Measurements from ENCODE around the gene UBQLN3.

The UBQLN3 gene

DNA sequence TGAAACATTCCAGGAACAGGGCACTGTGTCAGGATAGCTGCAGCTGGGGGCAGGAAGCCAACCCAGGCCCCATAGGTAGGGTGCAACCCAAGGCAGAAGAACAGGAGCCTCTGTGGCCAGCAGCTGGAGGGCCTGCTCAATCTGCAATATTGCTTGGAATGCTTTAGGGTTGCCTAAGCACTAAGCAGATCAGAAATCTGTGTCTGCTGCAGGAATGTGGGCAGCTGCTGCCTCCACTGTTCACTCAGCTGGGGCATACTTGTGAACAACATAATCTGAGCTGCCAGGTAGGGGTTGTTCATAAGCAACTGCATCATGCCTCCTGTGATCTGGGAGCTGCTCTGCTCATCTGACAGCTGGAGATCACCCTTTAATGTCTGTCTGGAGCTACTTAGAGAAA, 5.1 kb upstream of the UBQLN3 start:
- no peak for DNase-seq (ENCODE audit: extremely low spot score)
- ChIA-PET CTCF (no interaction called here), POLR2A (no interaction called here)
- no peak for TF ChIP-seq NFRKB (IDR thresholded peaks at IDR 0.05)
- no peak for TF ChIP-seq SUZ12 (IDR thresholded peaks at IDR 0.05)
- TF ChIP-seq, protein P1, sequence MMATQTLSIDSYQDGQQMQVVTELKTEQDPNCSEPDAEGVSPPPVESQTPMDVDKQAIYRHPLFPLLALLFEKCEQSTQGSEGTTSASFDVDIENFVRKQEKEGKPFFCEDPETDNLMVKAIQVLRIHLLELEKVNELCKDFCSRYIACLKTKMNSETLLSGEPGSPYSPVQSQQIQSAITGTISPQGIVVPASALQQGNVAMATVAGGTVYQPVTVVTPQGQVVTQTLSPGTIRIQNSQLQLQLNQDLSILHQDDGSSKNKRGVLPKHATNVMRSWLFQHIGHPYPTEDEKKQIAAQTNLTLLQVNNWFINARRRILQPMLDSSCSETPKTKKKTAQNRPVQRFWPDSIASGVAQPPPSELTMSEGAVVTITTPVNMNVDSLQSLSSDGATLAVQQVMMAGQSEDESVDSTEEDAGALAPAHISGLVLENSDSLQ (IDR thresholded peaks at IDR 0.05): no peak
- no peak for TF ChIP-seq ELF4 (IDR thresholded peaks at IDR 0.05)
- TF ChIP-seq HDGF (IDR thresholded peaks at IDR 0.05; ENCODE audit: borderline replicate concordance): no peak
- no peak for TF ChIP-seq LEF1 (IDR thresholded peaks at IDR 0.05; ENCODE audit: borderline replicate concordance)
- TF ChIP-seq TARDBP (IDR thresholded peaks at IDR 0.05): no peak
- TF ChIP-seq BHLHE40 (IDR thresholded peaks at IDR 0.05; ENCODE audit: borderline replicate concordance): no peak
- TF ChIP-seq ARNT (IDR thresholded peaks at IDR 0.05): no peak
- no peak for TF ChIP-seq L3MBTL2 (conservative IDR thresholded peaks at IDR 0.05)
- TF ChIP-seq FOXK2 (IDR thresholded peaks at IDR 0.05): no peak
- no peak for TF ChIP-seq ZNF384 (IDR thresholded peaks at IDR 0.05)
- no peak for TF ChIP-seq SP1 (IDR thresholded peaks at IDR 0.05)
- TF ChIP-seq FOXA1 (IDR thresholded peaks at IDR 0.05): no peak
- TF ChIP-seq FOXM1 (IDR thresholded peaks at IDR 0.05; ENCODE audit: borderline replicate concordance): no peak
- no peak for TF ChIP-seq CTBP1 (IDR thresholded peaks at IDR 0.05; ENCODE audit: borderline replicate concordance)

DNA sequence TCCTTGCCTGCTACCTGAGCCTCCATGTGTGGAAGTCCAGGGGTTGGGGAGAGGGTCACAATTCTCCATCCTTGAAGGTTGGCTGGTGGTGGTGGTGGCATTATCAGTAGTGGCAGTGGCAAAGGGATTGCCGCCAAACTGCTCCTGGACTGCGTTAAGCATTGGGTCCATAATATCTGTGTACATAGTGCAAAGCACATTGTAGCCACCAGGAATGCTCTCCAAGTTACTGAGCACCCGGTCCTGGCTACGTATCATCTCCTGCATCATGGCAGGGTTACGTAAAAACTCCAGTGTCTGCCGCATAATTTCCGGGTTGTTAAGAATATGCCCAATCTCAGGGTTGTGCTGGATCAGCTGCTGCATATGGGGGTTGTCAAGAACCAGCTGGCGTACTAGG, 1.2 kb downstream of the UBQLN3 start:
- POLR2A ChIA-PET: no interaction called here
- no peak for DNase-seq (ENCODE audit: extremely low spot score)
- CTCF ChIA-PET: no interaction called here
- no peak for TF ChIP-seq L3MBTL2 (conservative IDR thresholded peaks at IDR 0.05)
- no peak for TF ChIP-seq FOXM1 (IDR thresholded peaks at IDR 0.05; ENCODE audit: borderline replicate concordance)
- TF ChIP-seq BHLHE40 (IDR thresholded peaks at IDR 0.05; ENCODE audit: borderline replicate concordance): no peak
- TF ChIP-seq HDGF (IDR thresholded peaks at IDR 0.05; ENCODE audit: borderline replicate concordance): no peak
- TF ChIP-seq FOXK2 (IDR thresholded peaks at IDR 0.05): no peak
- no peak for TF ChIP-seq NFRKB (IDR thresholded peaks at IDR 0.05)
- TF ChIP-seq, protein P1 (IDR thresholded peaks at IDR 0.05): no peak
- TF ChIP-seq SP1 (IDR thresholded peaks at IDR 0.05): no peak
- TF ChIP-seq LEF1 (IDR thresholded peaks at IDR 0.05; ENCODE audit: borderline replicate concordance): no peak
- TF ChIP-seq TARDBP (IDR thresholded peaks at IDR 0.05): no peak
- no peak for TF ChIP-seq ARNT (IDR thresholded peaks at IDR 0.05)
- no peak for TF ChIP-seq FOXA1 (IDR thresholded peaks at IDR 0.05)
- TF ChIP-seq ELF4 (IDR thresholded peaks at IDR 0.05): no peak
- no peak for TF ChIP-seq CTBP1 (IDR thresholded peaks at IDR 0.05; ENCODE audit: borderline replicate concordance)
- no peak for TF ChIP-seq ZNF384 (IDR thresholded peaks at IDR 0.05)
- no peak for TF ChIP-seq SUZ12 (IDR thresholded peaks at IDR 0.05)

DNA sequence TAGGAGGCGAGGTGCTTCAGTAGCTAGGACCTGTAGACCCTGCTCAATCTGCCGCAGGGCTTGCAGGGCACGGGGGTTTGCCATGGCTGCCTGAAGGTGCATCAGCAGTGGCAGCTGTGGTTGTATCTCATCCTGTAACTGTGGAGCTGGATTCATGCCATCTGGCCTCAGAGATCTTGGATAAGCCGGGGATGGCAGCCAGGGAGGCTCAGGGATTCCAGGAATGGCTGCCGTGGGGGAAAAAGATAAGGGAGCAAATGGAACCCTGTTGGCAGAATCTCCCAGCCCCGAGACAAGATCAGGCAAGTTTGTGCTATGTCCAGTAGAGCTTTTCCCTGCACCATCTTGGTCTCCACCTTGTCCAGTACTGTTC, 1.8 kb downstream of the UBQLN3 start:
- no peak for TF ChIP-seq CTBP1 (IDR thresholded peaks at IDR 0.05; ENCODE audit: borderline replicate concordance)
- no peak for TF ChIP-seq HDGF (IDR thresholded peaks at IDR 0.05; ENCODE audit: borderline replicate concordance)
- no peak for TF ChIP-seq ZNF384 (IDR thresholded peaks at IDR 0.05)
- TF ChIP-seq, protein P1 (IDR thresholded peaks at IDR 0.05): no peak
- TF ChIP-seq ELF4 (IDR thresholded peaks at IDR 0.05): no peak
- no peak for TF ChIP-seq ARNT (IDR thresholded peaks at IDR 0.05)
- no peak for TF ChIP-seq FOXM1 (IDR thresholded peaks at IDR 0.05; ENCODE audit: borderline replicate concordance)
- no peak for TF ChIP-seq BHLHE40 (IDR thresholded peaks at IDR 0.05; ENCODE audit: borderline replicate concordance)
- no peak for TF ChIP-seq TARDBP (IDR thresholded peaks at IDR 0.05)
- TF ChIP-seq L3MBTL2 (conservative IDR thresholded peaks at IDR 0.05): no peak
- no peak for TF ChIP-seq SUZ12 (IDR thresholded peaks at IDR 0.05)
- ChIA-PET CTCF (no interaction called here), POLR2A (no interaction called here)
- no peak for DNase-seq (ENCODE audit: extremely low spot score)

DNA sequence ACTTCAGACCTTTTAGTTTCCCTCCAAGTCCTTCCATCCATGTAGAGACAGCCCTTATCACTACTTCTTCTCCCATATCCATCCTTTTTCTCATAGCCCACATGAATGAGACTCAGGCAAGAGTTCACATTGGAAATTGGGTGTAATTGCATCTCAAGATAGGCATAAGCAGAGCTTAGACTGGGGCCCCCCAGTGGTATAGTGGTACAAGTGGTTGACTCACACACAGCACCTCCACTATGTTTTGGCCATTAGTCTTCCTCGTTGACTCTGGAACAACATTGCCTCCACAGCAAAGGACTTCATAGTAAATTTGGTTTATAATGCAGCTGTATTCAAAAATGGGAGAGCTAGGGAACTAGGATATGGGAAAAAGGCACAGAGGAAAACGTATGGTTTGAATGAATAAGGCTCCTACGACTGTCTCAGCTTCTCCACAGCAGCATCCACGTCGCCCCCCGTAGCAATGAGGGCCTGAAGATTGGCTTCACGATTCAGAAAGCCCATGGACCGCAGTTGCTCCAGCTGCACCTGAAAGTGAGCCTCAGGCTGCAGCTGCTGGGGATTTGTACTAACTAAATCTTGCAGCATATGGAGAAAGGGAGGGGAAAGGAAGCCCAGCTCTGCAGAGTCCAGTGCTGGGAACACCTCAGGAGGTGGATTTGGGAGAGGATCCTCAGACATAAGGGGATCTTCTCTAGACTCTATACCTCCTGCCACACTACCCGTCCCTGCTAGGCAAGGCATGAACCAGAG, 2.4 kb downstream of the UBQLN3 start:
- no peak for DNase-seq (ENCODE audit: extremely low spot score)
- ChIA-PET POLR2A (no interaction called here), CTCF (no interaction called here)
- TF ChIP-seq, protein P1 (IDR thresholded peaks at IDR 0.05): no peak
- TF ChIP-seq CTBP1 (IDR thresholded peaks at IDR 0.05; ENCODE audit: borderline replicate concordance): no peak
- TF ChIP-seq SP1 (IDR thresholded peaks at IDR 0.05): no peak
- no peak for TF ChIP-seq L3MBTL2 (conservative IDR thresholded peaks at IDR 0.05)
- no peak for TF ChIP-seq ELF4 (IDR thresholded peaks at IDR 0.05)
- TF ChIP-seq FOXA1 (IDR thresholded peaks at IDR 0.05): no peak
- TF ChIP-seq FOXK2 (IDR thresholded peaks at IDR 0.05): no peak
- no peak for TF ChIP-seq LEF1 (IDR thresholded peaks at IDR 0.05; ENCODE audit: borderline replicate concordance)

DNA sequence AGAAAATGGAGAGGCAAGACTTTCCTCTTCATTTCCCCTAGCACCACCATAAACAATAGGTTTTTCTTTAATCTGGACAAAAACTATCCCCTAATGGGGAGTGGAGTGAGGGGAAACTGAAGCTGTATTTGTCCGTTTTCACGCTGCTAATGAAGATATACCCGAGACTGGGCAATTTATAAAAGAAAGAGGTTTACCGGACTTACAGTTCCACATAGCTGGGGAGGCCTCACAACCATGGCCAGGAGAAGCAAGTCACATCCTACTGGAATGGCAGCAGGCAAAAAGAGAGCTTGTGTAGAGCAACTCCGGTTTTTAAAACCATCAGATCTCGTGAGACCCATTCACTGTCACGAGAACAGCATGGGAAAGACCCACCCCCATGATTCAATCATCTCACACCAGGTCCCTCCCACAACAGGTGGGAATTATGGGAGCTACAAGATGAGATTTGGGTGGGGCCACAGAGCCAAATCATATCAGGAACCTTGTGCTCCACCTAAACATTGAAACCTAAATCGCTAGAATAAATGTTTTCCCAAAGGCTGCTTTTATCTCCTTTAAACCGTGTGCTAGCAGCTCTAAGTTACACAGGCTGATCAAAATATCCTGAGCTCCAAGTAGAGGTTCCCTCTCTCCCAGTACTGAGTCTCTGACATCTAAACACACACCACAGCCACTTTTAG, 4.3 kb downstream of the UBQLN3 start:
- DNase-seq (ENCODE audit: extremely low spot score): no peak
- no peak for TF ChIP-seq CTBP1 (IDR thresholded peaks at IDR 0.05; ENCODE audit: borderline replicate concordance)
- TF ChIP-seq SUZ12 (IDR thresholded peaks at IDR 0.05): no peak
- no peak for TF ChIP-seq L3MBTL2 (conservative IDR thresholded peaks at IDR 0.05)
- TF ChIP-seq FOXM1 (IDR thresholded peaks at IDR 0.05; ENCODE audit: borderline replicate concordance): no peak
- no peak for TF ChIP-seq ZNF384 (IDR thresholded peaks at IDR 0.05)
- no peak for TF ChIP-seq ARNT (IDR thresholded peaks at IDR 0.05)
- no peak for TF ChIP-seq SP1 (IDR thresholded peaks at IDR 0.05)
- ChIA-PET CTCF (no interaction called here), POLR2A (no interaction called here)
